Measurements from ENCODE around the gene BSDC1. TPM values are rescaled to one million over a fixed set of nuclear protein-coding genes. Genes with fewer than 3 reads are reported as not detected.

BSDC1 gene
- total RNA-seq, 4 donors from 2014 or later, result 60.6 to 88.7 (median 83.8) TPM

DNA sequence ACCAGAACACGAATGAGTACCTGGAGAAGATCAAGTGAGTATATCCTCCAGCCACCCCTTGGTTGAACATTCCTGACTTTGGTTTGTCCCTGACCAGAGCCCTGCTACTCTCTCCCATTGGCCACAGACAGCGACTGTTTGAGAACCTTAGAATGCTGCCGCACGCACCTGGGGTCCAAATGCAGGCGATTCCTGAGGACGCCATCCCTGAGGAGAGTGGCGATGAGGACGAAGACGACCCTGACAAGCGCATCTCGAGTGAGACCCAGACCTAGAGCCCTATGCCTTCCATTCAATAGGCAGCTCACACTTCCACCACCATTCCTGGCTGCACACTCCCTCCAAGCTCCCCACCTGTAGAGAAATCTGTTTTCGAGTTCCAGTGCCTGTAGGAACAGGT, 62.7 kb downstream of the BSDC1 start:
- DNase-seq (ENCODE audit: low spot score in 2 of 2), result no peak

DNA sequence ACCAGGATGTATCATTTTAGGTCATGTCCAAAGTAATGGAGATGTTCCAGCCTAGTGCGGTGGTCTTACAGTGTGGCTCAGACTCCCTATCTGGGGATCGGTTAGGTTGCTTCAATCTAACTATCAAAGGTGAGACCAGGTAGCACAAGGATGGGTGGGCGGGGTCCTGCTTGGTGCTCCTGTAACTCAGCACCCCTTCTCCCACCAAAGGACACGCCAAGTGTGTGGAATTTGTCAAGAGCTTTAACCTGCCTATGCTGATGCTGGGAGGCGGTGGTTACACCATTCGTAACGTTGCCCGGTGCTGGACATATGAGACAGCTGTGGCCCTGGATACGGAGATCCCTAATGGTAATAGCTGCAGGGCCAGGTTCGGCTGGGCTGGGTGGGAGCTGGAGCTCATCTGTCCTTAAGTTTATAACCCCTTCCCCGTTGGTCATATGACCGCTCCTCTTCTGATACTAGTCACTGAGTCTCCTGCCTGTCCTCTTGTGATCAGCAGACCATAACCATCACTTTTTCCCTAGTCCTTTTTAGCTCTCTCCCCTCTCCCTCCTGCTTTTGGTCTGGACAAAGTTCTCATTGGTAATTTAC, 63.6 kb downstream of the BSDC1 start:
- no peak for DNase-seq (ENCODE audit: low spot score in 2 of 2)
- Histone ChIP-seq H3K27ac (no peak overlapping the region), H3K4me1 (peaks cover 0 to 11% (median 7%) of the 10 kb centered on the region in 4 donors), H3K9me3 (no peaks in the 10 kb centered on the region), H3K27me3 (no peaks in the 10 kb centered on the region), H3K36me3 (peaks cover 3 to 76% (median 5%) of the 10 kb centered on the region in 3 donors), H3K4me3 (no peak overlapping the region)
- TF ChIP-seq, protein P1, sequence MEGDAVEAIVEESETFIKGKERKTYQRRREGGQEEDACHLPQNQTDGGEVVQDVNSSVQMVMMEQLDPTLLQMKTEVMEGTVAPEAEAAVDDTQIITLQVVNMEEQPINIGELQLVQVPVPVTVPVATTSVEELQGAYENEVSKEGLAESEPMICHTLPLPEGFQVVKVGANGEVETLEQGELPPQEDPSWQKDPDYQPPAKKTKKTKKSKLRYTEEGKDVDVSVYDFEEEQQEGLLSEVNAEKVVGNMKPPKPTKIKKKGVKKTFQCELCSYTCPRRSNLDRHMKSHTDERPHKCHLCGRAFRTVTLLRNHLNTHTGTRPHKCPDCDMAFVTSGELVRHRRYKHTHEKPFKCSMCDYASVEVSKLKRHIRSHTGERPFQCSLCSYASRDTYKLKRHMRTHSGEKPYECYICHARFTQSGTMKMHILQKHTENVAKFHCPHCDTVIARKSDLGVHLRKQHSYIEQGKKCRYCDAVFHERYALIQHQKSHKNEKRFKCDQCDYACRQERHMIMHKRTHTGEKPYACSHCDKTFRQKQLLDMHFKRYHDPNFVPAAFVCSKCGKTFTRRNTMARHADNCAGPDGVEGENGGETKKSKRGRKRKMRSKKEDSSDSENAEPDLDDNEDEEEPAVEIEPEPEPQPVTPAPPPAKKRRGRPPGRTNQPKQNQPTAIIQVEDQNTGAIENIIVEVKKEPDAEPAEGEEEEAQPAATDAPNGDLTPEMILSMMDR (IDR thresholded peaks at IDR 0.05), result no peak
- no peak for TF ChIP-seq POLR2A (IDR thresholded peaks at IDR 0.05)
- TF ChIP-seq EP300 (IDR thresholded peaks at IDR 0.05), result no peak
- 84 to 88% methylated on average over 12 of the region's 12 CpGs for WGBS, 2 donors

More for the DNA sequence above, 62.7 kb downstream of the BSDC1 start:
- Histone ChIP-seq H3K9me3 (no peaks in the 10 kb centered on the region), H3K4me3 (no peak overlapping the region), H3K27me3 (no peaks in the 10 kb centered on the region), H3K4me1 (peaks cover 0 to 17% (median 11%) of the 10 kb centered on the region in 4 donors), H3K36me3 (peaks cover 3 to 67% (median 5%) of the 10 kb centered on the region in 3 donors), H3K27ac (no peak overlapping the region)
- TF ChIP-seq EP300 (IDR thresholded peaks at IDR 0.05) (no peak), POLR2A (IDR thresholded peaks at IDR 0.05) (no peak)
- TF ChIP-seq, protein P1 (IDR thresholded peaks at IDR 0.05), result no peak
- WGBS, 2 donors, result 89 to 91% methylated on average over 12 of the region's 12 CpGs

DNA sequence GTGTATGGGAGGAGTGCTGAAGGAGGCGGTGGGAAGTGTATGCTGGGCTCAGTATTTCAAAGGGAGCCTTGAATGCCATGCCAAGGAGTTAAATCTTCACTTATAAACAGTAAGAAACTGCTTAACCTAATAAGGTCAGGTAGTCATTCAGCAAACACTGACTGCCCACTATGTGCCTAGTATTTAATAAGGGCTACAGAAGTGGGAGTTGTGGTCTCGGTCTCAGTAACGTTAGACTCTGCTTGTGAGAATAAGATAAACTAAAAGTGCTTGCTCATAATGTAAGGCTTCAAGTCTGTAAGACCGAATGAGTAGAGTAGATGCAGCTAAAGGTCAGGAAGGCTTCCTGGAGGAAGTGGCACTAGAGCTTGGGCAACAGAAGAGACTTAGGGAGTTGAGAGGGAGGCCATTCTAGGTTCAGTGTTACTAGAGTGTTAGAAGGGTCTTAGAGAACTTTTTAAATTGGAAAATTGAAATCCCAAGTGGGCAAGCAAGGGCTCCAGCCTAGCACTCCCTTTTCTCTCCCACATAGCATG, 64.2 kb downstream of the BSDC1 start:
- no peak overlapping the region for H3K4me3 ChIP-seq
- DNase-seq (ENCODE audit: low spot score in 2 of 2), result no peak
- TF ChIP-seq EP300 (IDR thresholded peaks at IDR 0.05) (no peak), POLR2A (IDR thresholded peaks at IDR 0.05) (no peak)
- peaks cover 3 to 83% (median 5%) of the 10 kb centered on the region in 3 donors for H3K36me3 ChIP-seq
- peaks cover 0 to 8% (median 7%) of the 10 kb centered on the region in 4 donors for H3K4me1 ChIP-seq
- no peak overlapping the region for H3K27ac ChIP-seq
- H3K27me3 ChIP-seq, result no peaks in the 10 kb centered on the region
- no peaks in the 10 kb centered on the region for H3K9me3 ChIP-seq
- 85 to 87% methylated on average over 4 of the region's 4 CpGs for WGBS, 2 donors

- peaks cover 3 to 88% (median 5%) of the 10 kb centered on the region in 3 donors for H3K36me3 ChIP-seq
- TF ChIP-seq EP300 (IDR thresholded peaks at IDR 0.05), result no peak
- TF ChIP-seq, protein P1 (IDR thresholded peaks at IDR 0.05), result no peak
- no peak for TF ChIP-seq POLR2A (IDR thresholded peaks at IDR 0.05)
- H3K27me3 ChIP-seq, result no peaks in the 10 kb centered on the region
- DNase-seq (ENCODE audit: low spot score in 2 of 2), result no peak
- WGBS, 2 donors, result 88 to 95% methylated on average over 10 to 11 of the region's 11 CpGs
- H3K9me3 ChIP-seq, result no peaks in the 10 kb centered on the region
- no peak overlapping the region for H3K4me3 ChIP-seq
- no peak overlapping the region for H3K27ac ChIP-seq
- H3K4me1 ChIP-seq, result peaks cover 0 to 2% (median 0%) of the 10 kb centered on the region in 4 donors
Measured at GRCh38 chr1:32327204-32327603, 67.0 kb downstream of the BSDC1 start.

DNA sequence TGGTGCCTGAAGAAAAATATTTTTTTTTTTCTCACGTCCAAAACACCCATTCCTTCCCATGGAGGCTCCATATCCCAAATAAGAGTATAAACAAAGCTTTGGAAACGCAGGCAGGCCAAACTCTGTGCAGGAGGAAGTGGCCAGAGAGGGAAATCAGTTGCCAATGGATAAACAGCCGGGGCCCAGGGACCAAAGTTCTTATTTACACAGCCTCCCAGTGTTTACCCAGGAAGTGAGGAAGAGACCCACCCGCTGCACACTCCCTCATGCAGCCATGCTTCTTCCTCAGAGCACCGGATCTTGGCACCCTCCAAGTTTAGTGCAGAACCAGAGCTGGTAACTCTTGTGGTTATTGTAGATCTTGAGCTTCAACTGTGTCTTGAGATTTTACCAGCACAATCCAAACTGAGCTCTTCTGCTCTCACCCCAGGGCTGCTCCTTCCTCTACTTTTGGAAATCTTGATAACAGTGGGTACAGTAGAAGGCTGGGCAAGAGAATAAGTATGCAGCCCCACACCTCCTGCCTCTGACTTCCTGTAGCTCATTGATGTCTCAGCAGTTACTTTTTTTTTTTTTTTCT, 72.4 kb downstream of the BSDC1 start:
- no peak overlapping the region for H3K4me3 ChIP-seq
- 43 to 49% methylated on average over 5 of the region's 5 CpGs for WGBS, 2 donors
- no peak overlapping the region for H3K27ac ChIP-seq
- peaks cover 0 to 9% (median 2%) of the 10 kb centered on the region in 4 donors for H3K4me1 ChIP-seq
- peaks cover 0 to 74% (median 0%) of the 10 kb centered on the region in 3 donors for H3K36me3 ChIP-seq
- TF ChIP-seq EP300 (IDR thresholded peaks at IDR 0.05), result no peak
- DNase-seq (ENCODE audit: low spot score in 2 of 2), result no peak
- H3K27me3 ChIP-seq, result no peaks in the 10 kb centered on the region
- no peaks in the 10 kb centered on the region for H3K9me3 ChIP-seq
